Karpas-422 (cell line): ENCODE data around the gene WASL. TPM values are rescaled to one million over a fixed set of nuclear protein-coding genes. Genes with fewer than 3 reads are reported as not detected.

Source experiments
- DNase-seq: peaks from one replicate; pipeline ENCODE4 v3.0.0-alpha.2; 2015
- H2AFZ ChIP-seq: fragments of 200-600 bp; sonication (generic); 2 replicates; pipeline ENCODE4 v1.6.1; 2014; ENCODE audit warnings: antibody characterized with exemption, low read length, mixed read lengths
- H3K27ac ChIP-seq: fragments of 200-600 bp; sonication (generic); 2 replicates; pipeline ENCODE4 v1.5.1; 2014; ENCODE audit warnings: mild to moderate bottlenecking, low read length, moderate library complexity
- H3K27me3 ChIP-seq: fragments of 200-600 bp; sonication (generic); 2 replicates; pipeline ENCODE4 v1.6.1; 2014; ENCODE audit warnings: low read length, mixed read lengths
- H3K36me3 ChIP-seq: fragments of 200-600 bp; sonication (generic); 2 replicates; pipeline ENCODE4 v1.6.1; 2014; ENCODE audit warnings: low read length, mixed read lengths; ENCODE audit not compliant: insufficient read depth
- H3K4me1 ChIP-seq: fragments of 200-600 bp; sonication (generic); 2 replicates; pipeline ENCODE4 v1.6.1; 2014; ENCODE audit warnings: mild to moderate bottlenecking, low read length, mixed read lengths
- H3K4me2 ChIP-seq: fragments of 200-600 bp; sonication (generic); 2 replicates; pipeline ENCODE4 v1.6.1; 2014; ENCODE audit warnings: low read length, low read depth, mild to moderate bottlenecking; ENCODE audit not compliant: poor library complexity, severe bottlenecking
- H3K4me3 ChIP-seq: fragments of 200-600 bp; sonication (generic); 2 replicates; pipeline ENCODE4 v1.5.1; 2014; ENCODE audit warnings: mild to moderate bottlenecking, antibody characterized with exemption, low read length, mixed read lengths
- H3K79me2 ChIP-seq: fragments of 200-600 bp; sonication (generic); 2 replicates; pipeline ENCODE4 v1.6.1; 2014; ENCODE audit warnings: mild to moderate bottlenecking, low read length, mixed read lengths
- H3K9ac ChIP-seq: fragments of 200-600 bp; sonication (generic); 2 replicates; pipeline ENCODE4 v1.6.0; 2014; ENCODE audit warnings: low read length
- H3K9me2 ChIP-seq: fragments of 200-600 bp; sonication (generic), shearing (Covaris generic); replicated peaks from 2 replicates; pipeline ENCODE4 v1.6.0; 2014; ENCODE audit warnings: mild to moderate bottlenecking, low read length, moderate library complexity; ENCODE audit not compliant: insufficient read depth
- H3K9me3 ChIP-seq: fragments of 300-700, 200-600 bp; sonication (generic); 2 replicates; pipeline ENCODE4 v1.6.1; 2014; ENCODE audit warnings: low read length, mixed read lengths
- H4K20me1 ChIP-seq: fragments of 200-600 bp; sonication (generic); 2 replicates; pipeline ENCODE4 v1.6.1; 2014; ENCODE audit warnings: mild to moderate bottlenecking, antibody characterized with exemption, low read length, low read depth; ENCODE audit not compliant: insufficient read depth
- total RNA-seq: library from RNA; depleted of rRNA; stranded (reverse); fragments of >200 nt; shearing (Covaris generic); gene quantifications from 2 replicates; pipeline ENCODE4 v1.2.3, GENCODE V29; 2014; ENCODE audit warnings: low replicate concordance

The WASL gene
- total RNA-seq, 1 experiment from 2014 or later: 12.1 TPM

DNA sequence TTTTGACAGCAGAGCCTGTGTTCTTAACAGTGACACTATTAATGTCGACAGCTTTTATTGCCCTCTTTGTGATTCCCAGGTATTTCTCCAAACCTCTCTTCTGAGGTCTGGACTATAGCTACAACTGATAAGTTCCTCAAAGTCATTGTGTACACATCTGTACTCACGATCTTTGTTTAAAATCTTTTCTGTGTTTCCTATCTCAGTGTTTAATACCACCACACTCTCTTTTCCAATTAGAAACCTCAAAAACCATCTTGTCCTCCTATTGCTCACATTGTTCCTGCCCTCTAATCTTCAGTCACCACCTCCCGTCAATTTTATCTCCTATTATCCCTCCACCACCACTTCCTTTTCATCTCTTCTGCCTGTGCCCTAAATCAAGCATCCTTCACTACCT, 12.9 kb upstream of the WASL start:
- Histone ChIP-seq H3K79me2 (no peaks in the 10 kb centered on the region), H3K4me3 (no peak overlapping the region), H3K4me2 (no peak overlapping the region), H2AFZ (no peak overlapping the region), H3K4me1 (no peaks in the 10 kb centered on the region), H3K9me2 (no peaks in the 10 kb centered on the region), H3K9me3 (no peaks in the 10 kb centered on the region), H4K20me1 (no peaks in the 10 kb centered on the region), H3K27me3 (no peaks in the 10 kb centered on the region; the same call in 1 of the 2 replicates), H3K36me3 (no peaks in the 10 kb centered on the region), H3K9ac (no peak overlapping the region), H3K27ac (no peak overlapping the region)
- DNase-seq: no peak

DNA sequence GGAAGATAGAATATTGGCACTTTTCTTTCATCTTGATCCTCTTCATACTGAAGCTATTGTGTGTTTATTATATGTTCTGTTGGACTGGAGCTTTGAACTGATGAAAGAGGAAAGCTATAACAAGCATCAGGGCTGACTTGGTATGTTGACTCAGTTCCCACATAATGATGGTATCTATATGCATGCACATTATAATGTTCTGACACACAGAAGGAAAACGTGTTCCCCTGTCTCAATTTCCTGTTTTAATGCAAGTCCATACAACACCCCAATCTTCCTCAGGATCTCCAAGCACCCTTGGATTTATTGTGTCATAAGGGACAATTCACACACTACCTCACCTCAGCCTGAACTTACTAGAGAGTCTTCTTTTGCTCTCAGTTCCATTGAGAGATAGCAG, 8.3 kb upstream of the WASL start:
- no peaks in the 10 kb centered on the region for H3K4me1 ChIP-seq
- H3K36me3 ChIP-seq: no peaks in the 10 kb centered on the region
- H3K9me3 ChIP-seq: no peaks in the 10 kb centered on the region
- no peak overlapping the region for H2AFZ ChIP-seq
- H3K4me2 ChIP-seq: no peak overlapping the region
- H3K79me2 ChIP-seq: no peaks in the 10 kb centered on the region
- H3K4me3 ChIP-seq: no peak overlapping the region
- no peak overlapping the region for H3K27ac ChIP-seq
- H3K9ac ChIP-seq: no peak overlapping the region
- DNase-seq: no peak
- no peaks in the 10 kb centered on the region; the same call in 1 of the 2 replicates for H3K27me3 ChIP-seq
- no peaks in the 10 kb centered on the region for H4K20me1 ChIP-seq
- H3K9me2 ChIP-seq: no peaks in the 10 kb centered on the region

DNA sequence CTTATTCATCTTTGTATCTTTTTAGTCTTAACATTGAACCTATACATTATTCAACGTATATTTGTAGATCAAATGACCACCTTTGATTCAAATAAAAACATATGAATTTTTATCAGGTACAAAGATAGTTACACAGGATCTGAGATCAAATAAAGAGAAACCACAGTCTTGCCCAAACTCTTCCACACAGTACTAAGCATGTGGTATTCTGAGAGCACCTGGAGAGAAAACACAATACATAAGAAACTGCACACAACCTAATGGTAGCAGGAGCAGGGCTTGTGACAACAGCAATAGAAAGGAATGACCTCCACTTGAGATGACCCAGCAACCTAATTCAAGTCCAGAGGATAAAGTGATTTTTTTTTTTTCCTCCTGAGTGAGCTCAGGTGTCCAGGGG, 6.5 kb upstream of the WASL start:
- no peaks in the 10 kb centered on the region for H3K9me2 ChIP-seq
- no peak overlapping the region for H3K4me2 ChIP-seq
- H3K36me3 ChIP-seq: no peaks in the 10 kb centered on the region
- H3K9me3 ChIP-seq: no peaks in the 10 kb centered on the region
- peaks cover 2% of the 10 kb centered on the region; the same call in 1 of the 2 replicates for H3K4me1 ChIP-seq
- no peaks in the 10 kb centered on the region for H3K27me3 ChIP-seq
- no peak for DNase-seq
- H2AFZ ChIP-seq: no peak overlapping the region
- no peak overlapping the region for H3K27ac ChIP-seq
- H3K4me3 ChIP-seq: no peak overlapping the region
- H4K20me1 ChIP-seq: no peaks in the 10 kb centered on the region
- no peaks in the 10 kb centered on the region for H3K79me2 ChIP-seq
- H3K9ac ChIP-seq: no peak overlapping the region

DNA sequence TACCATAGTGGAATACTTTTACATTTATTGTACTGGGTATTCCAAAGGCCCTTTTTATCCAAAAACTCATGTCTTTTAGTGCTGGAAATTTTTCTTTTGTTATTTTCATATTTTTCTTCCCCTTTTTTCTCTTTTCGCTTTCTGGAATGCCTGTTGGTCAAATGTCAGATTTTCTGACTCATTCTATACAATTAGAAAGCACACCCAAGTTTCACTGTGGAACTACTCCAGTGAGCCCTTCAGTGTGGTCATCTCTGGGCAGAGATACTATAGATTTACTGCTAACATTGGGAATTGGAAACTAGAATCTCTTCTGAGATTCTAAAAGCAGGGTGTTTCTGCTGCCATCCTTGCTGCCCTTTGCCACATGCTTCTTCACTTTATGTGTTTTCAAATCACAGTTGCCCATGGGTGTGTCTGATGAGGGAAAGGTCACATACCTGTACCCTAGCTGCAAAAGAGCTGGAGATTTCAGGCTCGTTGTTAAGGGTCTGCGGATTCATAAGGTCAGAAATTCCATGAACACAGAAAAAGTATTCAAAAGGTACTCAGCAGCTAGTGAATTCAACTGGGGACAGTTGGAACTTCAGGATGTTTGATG, 5.6 kb upstream of the WASL start:
- Histone ChIP-seq H3K4me1 (peaks cover 11% of the 10 kb centered on the region), H3K36me3 (no peaks in the 10 kb centered on the region), H3K27me3 (no peaks in the 10 kb centered on the region), H3K79me2 (no peaks in the 10 kb centered on the region), H3K4me3 (no peak overlapping the region), H3K9me2 (no peaks in the 10 kb centered on the region), H3K9me3 (no peaks in the 10 kb centered on the region), H3K9ac (no peak overlapping the region), H4K20me1 (no peaks in the 10 kb centered on the region), H3K27ac (no peak overlapping the region), H3K4me2 (no peak overlapping the region), H2AFZ (no peak overlapping the region)
- no peak for DNase-seq

DNA sequence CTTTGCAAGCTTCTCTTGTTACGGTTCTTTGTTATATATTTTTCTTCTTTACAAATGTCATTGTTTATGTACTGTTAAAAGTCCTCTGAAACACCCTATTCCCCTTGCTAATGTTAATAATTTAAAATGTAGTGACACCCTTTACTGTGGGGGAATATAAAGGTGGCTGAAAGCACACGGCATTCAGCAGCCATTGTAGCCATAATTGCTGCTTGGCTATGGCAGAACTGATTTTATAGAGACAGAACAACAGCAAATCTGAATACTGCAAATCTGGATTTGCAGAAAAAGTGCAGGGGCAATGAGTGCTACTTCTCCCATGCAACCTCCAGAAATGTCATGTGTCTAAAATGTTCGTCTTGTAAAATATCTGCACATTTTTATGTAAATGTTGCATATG, 3.7 kb upstream of the WASL start:
- H3K79me2 ChIP-seq: peaks cover 7% of the 10 kb centered on the region
- H3K9me3 ChIP-seq: no peaks in the 10 kb centered on the region
- H4K20me1 ChIP-seq: no peaks in the 10 kb centered on the region
- no peak for DNase-seq
- H3K4me3 ChIP-seq: no peak overlapping the region
- H3K4me1 ChIP-seq: peaks cover 13% of the 10 kb centered on the region
- no peak overlapping the region for H3K9ac ChIP-seq
- H3K36me3 ChIP-seq: no peaks in the 10 kb centered on the region
- no peaks in the 10 kb centered on the region for H3K9me2 ChIP-seq
- H3K27ac ChIP-seq: no peak overlapping the region
- no peak overlapping the region for H2AFZ ChIP-seq
- H3K27me3 ChIP-seq: no peaks in the 10 kb centered on the region
- H3K4me2 ChIP-seq: no peak overlapping the region

DNA sequence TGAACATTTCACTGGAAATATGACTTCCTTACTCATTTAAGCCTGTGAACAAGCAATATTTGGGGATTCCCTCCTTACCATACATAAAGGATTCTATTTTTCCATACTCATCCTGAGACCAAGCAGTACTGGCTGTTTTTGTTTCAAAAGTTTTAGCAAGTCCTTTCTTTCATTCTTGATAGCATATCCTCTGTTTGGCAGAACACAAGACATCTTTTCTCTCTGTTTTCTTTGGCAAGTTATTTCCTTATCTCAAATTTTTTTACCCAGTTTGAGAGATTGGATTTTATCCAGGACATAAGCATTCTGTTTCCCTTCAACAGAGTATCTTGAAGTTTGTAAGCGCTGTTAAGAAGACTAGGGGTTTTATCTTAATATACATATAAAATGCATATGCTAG, 3.0 kb upstream of the WASL start:
- H2AFZ ChIP-seq: no peak overlapping the region

DNA sequence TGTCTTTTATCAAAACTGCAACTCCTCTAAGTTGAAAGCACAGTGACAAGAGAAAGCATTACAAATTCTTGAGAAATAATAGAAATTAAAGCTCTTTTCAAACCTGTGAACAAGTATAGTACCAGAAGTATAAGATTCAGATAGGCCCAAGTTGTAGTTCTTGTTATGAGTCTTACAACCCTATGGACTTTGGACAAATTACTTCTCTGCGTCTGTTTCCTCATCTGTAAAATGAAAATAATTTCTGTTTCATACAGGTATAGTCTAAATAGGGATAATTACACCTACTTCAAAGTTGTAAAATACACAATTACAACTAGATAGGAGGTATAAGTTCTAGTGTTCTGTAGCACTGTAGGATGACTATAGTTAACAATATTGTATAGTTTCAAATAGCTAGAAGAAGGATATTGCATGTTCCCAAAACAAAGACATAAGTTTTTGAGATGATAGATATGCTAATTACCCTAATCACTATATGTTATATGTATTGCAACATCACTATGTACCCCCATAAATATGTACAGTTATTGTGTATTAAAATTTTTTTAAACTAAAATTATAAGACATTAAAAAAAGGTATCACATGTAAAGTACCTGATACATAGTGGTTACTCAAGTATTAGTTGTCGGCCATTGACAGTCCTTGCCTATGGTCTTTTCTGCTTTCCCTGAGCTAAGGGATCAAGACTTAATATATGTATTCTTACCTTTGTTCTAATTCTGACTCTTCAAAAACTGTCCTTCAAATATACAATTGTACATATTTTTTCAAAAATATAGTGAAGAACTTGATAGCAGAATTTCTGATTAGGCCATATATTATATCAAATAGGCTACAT, 1.8 kb upstream of the WASL start:
- Histone ChIP-seq H3K27ac (no peak overlapping the region), H3K9me2 (no peaks in the 10 kb centered on the region), H3K4me2 (peak overlapping the region; percentile 89), H3K9me3 (no peaks in the 10 kb centered on the region), H3K4me3 (no peak overlapping the region; the same call in 1 of the 2 replicates), H4K20me1 (peaks cover 8% of the 10 kb centered on the region; the same call in 1 of the 2 replicates), H3K79me2 (peaks cover 26% of the 10 kb centered on the region), H3K9ac (no peak overlapping the region), H3K4me1 (peaks cover 31% of the 10 kb centered on the region), H3K36me3 (peaks cover 3% of the 10 kb centered on the region; the same call in 1 of the 2 replicates), H2AFZ (no peak overlapping the region), H3K27me3 (no peaks in the 10 kb centered on the region)
- DNase-seq: no peak

More for the DNA sequence above, 3.0 kb upstream of the WASL start:
- Histone ChIP-seq H3K4me3 (no peak overlapping the region), H3K27ac (no peak overlapping the region), H3K9ac (no peak overlapping the region), H3K27me3 (no peaks in the 10 kb centered on the region), H3K36me3 (no peaks in the 10 kb centered on the region), H3K9me3 (no peaks in the 10 kb centered on the region), H4K20me1 (peaks cover 6% of the 10 kb centered on the region; the same call in 1 of the 2 replicates), H3K9me2 (no peaks in the 10 kb centered on the region), H3K4me2 (no peak overlapping the region), H3K79me2 (peaks cover 14% of the 10 kb centered on the region), H3K4me1 (peaks cover 19% of the 10 kb centered on the region)
- DNase-seq: no peak

DNA sequence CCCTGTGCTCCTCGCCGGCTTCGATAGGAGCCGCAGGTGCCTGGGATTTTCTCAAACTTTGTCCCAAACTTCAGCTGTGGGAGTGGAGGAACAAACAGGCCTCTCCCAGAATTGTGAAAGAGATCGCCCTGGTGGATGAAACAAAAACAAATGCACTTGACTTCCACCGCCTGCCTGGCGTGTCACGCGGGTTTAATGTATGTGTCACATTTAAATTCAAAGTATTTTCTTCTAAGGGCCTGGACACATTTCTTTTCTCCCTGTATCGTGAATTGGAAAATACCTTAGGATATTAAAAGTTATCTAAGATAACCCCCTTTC, 694 bp upstream of the WASL start:
- peaks cover 10% of the 10 kb centered on the region for H3K36me3 ChIP-seq
- H3K4me3 ChIP-seq: peak overlapping the region; percentile 82
- no peaks in the 10 kb centered on the region for H3K9me3 ChIP-seq
- no peaks in the 10 kb centered on the region for H3K9me2 ChIP-seq
- peak overlapping the region; percentile 57 for H3K27ac ChIP-seq
- H3K4me2 ChIP-seq: peak overlapping the region; percentile 89
- DNase-seq: no peak
- H3K79me2 ChIP-seq: peaks cover 37% of the 10 kb centered on the region
- H3K27me3 ChIP-seq: no peaks in the 10 kb centered on the region
- peaks cover 37% of the 10 kb centered on the region for H3K4me1 ChIP-seq
- peak overlapping the region; percentile 97 for H3K9ac ChIP-seq
- H2AFZ ChIP-seq: peak overlapping the region; percentile 98
- peaks cover 13% of the 10 kb centered on the region; the same call in 1 of the 2 replicates for H4K20me1 ChIP-seq
